ENCODE results near the gene BRD7.

The BRD7 gene

GRCh38 chr16:50274326-50275097, 94.3 kb downstream of the BRD7 start:
- Mint-ChIP-seq H3K4me1 (peaks cover 99% of the 10 kb centered on the region), H3K9me3 (peaks cover 3% of the 10 kb centered on the region), H3K27ac (peak overlapping the region; percentile 96), H3K27me3 (no peaks in the 10 kb centered on the region), H3K36me3 (peaks cover 14% of the 10 kb centered on the region), H3K4me3 (peak overlapping the region; percentile 96)
- peak; percentile 76 for ATAC-seq

DNA sequence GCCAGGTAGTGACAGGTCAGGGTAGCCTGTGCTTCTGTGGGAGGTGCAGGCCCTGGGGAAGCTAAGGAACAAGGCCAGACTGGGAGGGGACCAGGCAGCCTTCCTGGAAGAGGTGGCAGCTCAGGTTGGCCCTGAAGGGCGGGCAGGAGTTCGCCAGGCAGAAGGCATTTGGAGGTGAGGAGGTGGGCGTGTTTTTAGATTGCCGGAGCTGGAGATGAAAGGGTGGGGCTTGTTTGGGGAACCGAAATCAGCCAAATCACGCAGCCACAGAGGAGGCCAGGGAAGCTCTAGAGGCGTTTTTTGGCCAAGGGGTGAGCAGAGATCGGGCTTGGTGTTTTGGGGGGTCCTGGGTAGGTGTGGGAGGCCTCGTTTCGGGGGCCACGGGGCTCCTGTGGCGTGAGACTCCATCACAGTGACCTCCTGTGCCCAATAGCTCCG, 94.9 kb downstream of the BRD7 start:
- H3K27me3 Mint-ChIP-seq, result no peaks in the 10 kb centered on the region
- H3K4me1 Mint-ChIP-seq, result peaks cover 99% of the 10 kb centered on the region
- peaks cover 10% of the 10 kb centered on the region for H3K36me3 Mint-ChIP-seq
- peak overlapping the region; percentile 96 for H3K27ac Mint-ChIP-seq
- peak; percentile 86 for ATAC-seq
- H3K4me3 Mint-ChIP-seq, result peak overlapping the region; percentile 96
- H3K9me3 Mint-ChIP-seq, result peaks cover 3% of the 10 kb centered on the region

GRCh38 chr16:50273382-50273690, 95.5 kb downstream of the BRD7 start:
- Mint-ChIP-seq H3K4me1 (peaks cover 99% of the 10 kb centered on the region), H3K27ac (peak overlapping the region; percentile 96), H3K27me3 (no peaks in the 10 kb centered on the region), H3K36me3 (peaks cover 4% of the 10 kb centered on the region), H3K9me3 (peaks cover 1% of the 10 kb centered on the region), H3K4me3 (peak overlapping the region; percentile 96)
- no peak for ATAC-seq

DNA sequence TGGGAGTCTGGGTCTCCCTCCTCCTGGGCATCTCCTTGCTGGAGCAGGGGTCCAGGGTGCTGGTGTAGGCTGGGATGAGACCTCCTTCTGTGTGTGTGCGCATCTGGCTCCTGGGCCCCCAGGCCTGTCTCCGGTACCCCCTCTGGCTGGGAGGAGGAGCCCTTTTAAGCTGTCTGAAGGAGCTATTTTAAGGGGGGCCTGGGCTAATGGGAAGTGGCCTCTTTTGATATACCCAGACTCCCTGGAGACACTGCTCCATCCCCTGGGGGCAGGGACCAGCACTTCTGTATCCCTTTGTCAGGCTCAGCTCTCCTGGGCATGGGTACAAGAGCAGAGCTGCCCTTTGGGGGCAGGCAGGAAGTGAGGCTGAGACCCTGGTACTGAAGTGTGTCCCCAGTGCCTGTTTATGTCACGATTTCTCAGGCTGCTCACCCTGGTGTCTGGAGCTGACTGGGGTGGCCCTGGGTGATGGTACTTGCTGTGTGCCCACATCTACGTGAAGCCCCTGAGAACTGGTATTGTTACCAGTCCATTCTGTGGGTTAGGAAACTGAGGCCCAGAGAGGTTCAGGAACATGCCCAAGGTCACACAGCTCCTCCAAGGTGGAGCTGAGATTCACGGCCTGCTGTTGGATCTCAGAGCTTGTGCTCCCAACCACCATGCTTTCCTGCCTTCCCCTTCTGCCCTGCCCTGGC, 96.0 kb downstream of the BRD7 start:
- Mint-ChIP-seq H3K4me1 (peaks cover 99% of the 10 kb centered on the region), H3K36me3 (no peaks in the 10 kb centered on the region), H3K9me3 (no peaks in the 10 kb centered on the region), H3K4me3 (peak overlapping the region; percentile 57), H3K27ac (peak overlapping the region; percentile 96), H3K27me3 (no peaks in the 10 kb centered on the region)
- ATAC-seq, result no peak

GRCh38 chr16:50272111-50272571, 96.6 kb downstream of the BRD7 start:
- no peaks in the 10 kb centered on the region for H3K27me3 Mint-ChIP-seq
- H3K9me3 Mint-ChIP-seq, result no peaks in the 10 kb centered on the region

GRCh38 chr16:50271148-50272041, 97.4 kb downstream of the BRD7 start:
- Mint-ChIP-seq H3K27me3 (no peaks in the 10 kb centered on the region), H3K27ac (peak overlapping the region; percentile 96), H3K4me3 (no peak overlapping the region), H3K9me3 (no peaks in the 10 kb centered on the region), H3K36me3 (no peaks in the 10 kb centered on the region), H3K4me1 (peaks cover 98% of the 10 kb centered on the region)
- no peak for ATAC-seq

More at GRCh38 chr16:50272111-50272571, 96.6 kb downstream of the BRD7 start:
- peak overlapping the region; percentile 96 for H3K27ac Mint-ChIP-seq
- H3K4me1 Mint-ChIP-seq, result peaks cover 99% of the 10 kb centered on the region
- no peak for ATAC-seq
- H3K36me3 Mint-ChIP-seq, result no peaks in the 10 kb centered on the region
- H3K4me3 Mint-ChIP-seq, result no peak overlapping the region

- peaks cover 98% of the 10 kb centered on the region for H3K4me1 Mint-ChIP-seq
Measured at GRCh38 chr16:50270510-50271147, 98.2 kb downstream of the BRD7 start.

GRCh38 chr16:50269769-50270509, 98.8 kb downstream of the BRD7 start:
- no peak for ATAC-seq
- H3K4me1 Mint-ChIP-seq, result peaks cover 98% of the 10 kb centered on the region
- no peaks in the 10 kb centered on the region for H3K27me3 Mint-ChIP-seq
- no peak overlapping the region for H3K4me3 Mint-ChIP-seq
- no peaks in the 10 kb centered on the region for H3K36me3 Mint-ChIP-seq
- peak overlapping the region; percentile 96 for H3K27ac Mint-ChIP-seq
- H3K9me3 Mint-ChIP-seq, result no peaks in the 10 kb centered on the region

More at GRCh38 chr16:50270510-50271147, 98.2 kb downstream of the BRD7 start:
- Mint-ChIP-seq H3K27me3 (no peaks in the 10 kb centered on the region), H3K4me3 (no peak overlapping the region), H3K27ac (peak overlapping the region; percentile 96), H3K9me3 (no peaks in the 10 kb centered on the region), H3K36me3 (no peaks in the 10 kb centered on the region)
- ATAC-seq, result no peak

GRCh38 chr16:50269061-50269705, 99.6 kb downstream of the BRD7 start:
- H3K4me3 Mint-ChIP-seq, result no peak overlapping the region
- no peak for ATAC-seq
- H3K27ac Mint-ChIP-seq, result peak overlapping the region; percentile 96
- H3K9me3 Mint-ChIP-seq, result no peaks in the 10 kb centered on the region
- H3K36me3 Mint-ChIP-seq, result no peaks in the 10 kb centered on the region
- peaks cover 99% of the 10 kb centered on the region for H3K4me1 Mint-ChIP-seq
- no peaks in the 10 kb centered on the region for H3K27me3 Mint-ChIP-seq

GRCh38 chr16:50268352-50268751, 100.4 kb downstream of the BRD7 start:
- H3K4me3 Mint-ChIP-seq, result peak overlapping the region; percentile 24
- no peaks in the 10 kb centered on the region for H3K9me3 Mint-ChIP-seq
- H3K27me3 Mint-ChIP-seq, result no peaks in the 10 kb centered on the region
- ATAC-seq, result no peak
- H3K4me1 Mint-ChIP-seq, result peaks cover 98% of the 10 kb centered on the region
- H3K27ac Mint-ChIP-seq, result peak overlapping the region; percentile 96
- H3K36me3 Mint-ChIP-seq, result no peaks in the 10 kb centered on the region

DNA sequence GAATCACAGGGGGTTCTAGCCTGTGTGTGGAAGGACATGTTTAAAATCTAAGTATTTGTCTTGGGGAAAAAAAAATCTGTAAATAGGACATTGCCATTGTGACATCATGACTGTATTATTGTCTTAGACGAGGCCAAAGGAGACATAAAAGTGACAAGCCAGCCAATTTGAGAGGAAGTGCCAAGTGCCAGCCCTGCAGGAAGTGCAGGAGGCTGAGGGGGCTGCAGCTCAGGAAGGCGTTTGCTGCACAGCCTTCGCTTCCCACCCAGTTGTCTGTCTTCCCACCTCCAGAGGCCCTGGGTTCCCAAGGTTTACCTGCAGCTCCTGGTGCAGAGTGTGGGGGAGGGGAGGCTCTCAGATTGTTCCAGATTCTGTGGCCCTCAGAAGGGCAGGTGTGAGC, 101.1 kb downstream of the BRD7 start:
- Mint-ChIP-seq H3K4me1 (peaks cover 91% of the 10 kb centered on the region), H3K27me3 (no peaks in the 10 kb centered on the region), H3K9me3 (no peaks in the 10 kb centered on the region), H3K4me3 (peak overlapping the region; percentile 89), H3K36me3 (no peaks in the 10 kb centered on the region), H3K27ac (peak overlapping the region; percentile 96)
- ATAC-seq, result no peak

- Mint-ChIP-seq H3K4me3 (peak overlapping the region; percentile 89), H3K9me3 (no peaks in the 10 kb centered on the region), H3K27ac (peak overlapping the region; percentile 96), H3K4me1 (peaks cover 86% of the 10 kb centered on the region), H3K27me3 (no peaks in the 10 kb centered on the region), H3K36me3 (no peaks in the 10 kb centered on the region)
- no peak for ATAC-seq
Measured at GRCh38 chr16:50267151-50267631, 101.6 kb downstream of the BRD7 start.

DNA sequence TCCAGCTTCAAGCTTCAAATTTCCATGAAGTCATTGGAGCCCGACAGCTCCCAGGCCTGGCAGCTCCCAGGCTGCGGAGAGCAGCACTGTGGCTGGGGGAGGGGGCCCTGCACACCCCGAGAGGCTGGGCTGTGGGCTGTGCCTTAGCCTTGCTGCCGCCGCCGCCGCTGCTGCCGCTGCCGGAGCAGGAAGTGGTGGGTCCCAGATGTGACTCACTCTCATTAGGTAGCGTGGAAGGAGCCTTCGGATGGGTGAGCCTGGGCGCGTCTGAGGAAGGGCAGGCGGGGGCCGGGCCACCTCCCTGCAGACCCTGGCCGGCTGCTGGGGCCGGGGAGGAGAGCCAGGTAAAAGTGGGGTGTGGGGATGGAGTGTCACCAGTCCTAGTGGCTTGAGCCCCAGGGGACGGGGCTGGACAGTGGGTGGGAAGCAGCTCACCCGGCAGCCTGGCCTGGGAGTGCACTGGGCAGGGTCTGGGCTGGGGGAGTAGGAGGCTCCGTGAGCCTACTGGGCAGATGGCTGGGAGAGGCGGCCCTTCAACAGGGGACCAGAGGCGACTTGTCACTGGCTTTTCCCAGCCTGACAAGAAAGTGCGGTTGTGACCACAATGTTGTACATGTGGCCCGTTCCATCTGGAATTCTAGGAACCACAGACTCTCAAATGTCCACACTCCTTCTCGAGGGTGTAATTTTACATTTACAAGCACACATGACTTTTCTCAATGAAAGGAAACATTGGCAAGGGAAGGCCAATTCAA, 102.3 kb downstream of the BRD7 start, which contains the start of gene ADCY7:
Gene ADCY7 (plus strand): TSS at position 215 of the 755 bp plus-strand sequence. CDS start 21,629 bp downstream, outside the sequence.
- ATAC-seq, result peak; percentile 92
- Mint-ChIP-seq H3K9me3 (no peaks in the 10 kb centered on the region), H3K4me3 (peak within 1 kb of the TSS; percentile 89)

More for the DNA sequence above, 102.3 kb downstream of the BRD7 start, which contains the start of gene ADCY7:
- Mint-ChIP-seq H3K27ac (peak within 1 kb of the TSS; percentile 96), H3K27me3 (no peaks in the 10 kb centered on the region), H3K4me1 (peaks cover 80% of the 10 kb centered on the region), H3K36me3 (no peaks in the 10 kb centered on the region)
